Uterus (tissue), 4 donors: ENCODE measurements around the gene PTPRZ1. TPM values are rescaled to one million over a fixed set of nuclear protein-coding genes. Genes with fewer than 3 reads are reported as not detected.

Experiments used
- DNase-seq, 2 donors: peaks; one replicate each; pipeline ENCODE4 v3.0.0-alpha.2; 2019 to 2020
- H3K27ac ChIP-seq, 2 donors: fragments of 200-600 bp; sonication (generic); 1 replicate in 1 of 2; 2 replicates in 1 of 2; pipeline ENCODE4 v1.5.1; 2016 to 2018
- H3K27me3 ChIP-seq, 2 donors: fragments of 200-600 bp; sonication (generic); one replicate each; pipeline ENCODE4 v1.5.1; 2018 to 2019; ENCODE audit warnings: control low read depth in 1 of 2
- H3K36me3 ChIP-seq, 2 donors: fragments of 200-600 bp; sonication (generic); one replicate each; pipeline ENCODE4 v1.5.1; 2019; ENCODE audit warnings: control low read depth in 1 of 2
- H3K4me1 ChIP-seq, 2 donors: fragments of 200-600 bp; sonication (generic); one replicate each; pipeline ENCODE4 v1.5.1; 2018 to 2019; ENCODE audit warnings: control low read depth in 1 of 2
- H3K4me3 ChIP-seq, 2 donors: fragments of 200-600 bp; sonication (generic); 1 replicate in 1 of 2; 2 replicates in 1 of 2; pipeline ENCODE4 v1.5.1; 2018 to 2019; ENCODE audit warnings: mild to moderate bottlenecking in 1 of 2
- H3K9me3 ChIP-seq, 2 donors: fragments of 200-600 bp; sonication (generic); one replicate each; pipeline ENCODE4 v1.5.1; 2019; ENCODE audit warnings: control low read depth in 1 of 2
- CTCF ChIP-seq, 4 experiments: fragments of 200-600 bp in 2 of 4; fragments of 450-650 bp in 2 of 4; sonication (generic) in 2 of 4; IDR thresholded peaks; one replicate each; pipeline ENCODE4 v1.5.1; 2016 to 2019; ENCODE audit warnings: antibody characterized with exemption in 4 of 4, mild to moderate bottlenecking in 2 of 4, moderate library complexity in 1 of 4
- POLR2A ChIP-seq, 2 donors: fragments of 450-650 bp; IDR thresholded peaks; one replicate each; pipeline ENCODE4 v1.6.1; 2016; ENCODE audit warnings: antibody characterized with exemption in 2 of 2, mild to moderate bottlenecking in 1 of 2, moderate library complexity in 1 of 2
- intact Hi-C: fragments of 100-400 bp; cut with DNase I; formaldehyde crosslinking; loops from one replicate; pipeline ENCODE4 v1.15.1; 2023; ENCODE audit warnings: low total_unique reads
- total RNA-seq, 4 donors: library from RNA; depleted of rRNA in 3 of 4; stranded (reverse); fragments of >200 nt in 3 of 4; gene quantifications; one replicate each; pipeline versions ENCODE4 v1.1.0 to v1.2.4, GENCODE V29; 2014 to 2023
- donor health status: DM: yes; HTN: yes; CAD: no.

The PTPRZ1 gene
- total RNA-seq = 1 to 10 TPM in 1 of 4 donors, under 1 TPM in 1, not detected in 2; 0.76 to 9.1 TPM

- Histone ChIP-seq H3K36me3 (no peaks in the 10 kb centered on the region), H3K27me3 (peaks cover 0 to 5% of the 10 kb centered on the region in 2 donors), H3K4me1 (no peaks in the 10 kb centered on the region), H3K27ac (no peak within 1 kb of the TSS), H3K4me3 (peak within 1 kb of the TSS; percentile 23 to 40), H3K9me3 (no peaks in the 10 kb centered on the region)
- intact Hi-C loops = no loop called here
- TF ChIP-seq POLR2A (IDR thresholded peaks at IDR 0.05) (no peak), CTCF (IDR thresholded peaks at IDR 0.05) (no peak)
- DNase-seq = no peak
Observed at GRCh38 chr7:121872831-121873288, at the start of gene PTPRZ1. Gene PTPRZ1, plus strand, starts transcription at chr7:121873161. Its CDS starts 339 bp downstream, at chr7:121873500.

GRCh38 chr7:121824276-121824675, 48.7 kb upstream of the PTPRZ1 start:
- no peak overlapping the region for H3K27ac ChIP-seq

GRCh38 chr7:121831351-121831750, 41.6 kb upstream of the PTPRZ1 start:
- no peak overlapping the region for H3K27ac ChIP-seq

More at GRCh38 chr7:121824276-121824675, 48.7 kb upstream of the PTPRZ1 start:
- H3K4me1 ChIP-seq = no peaks in the 10 kb centered on the region
- DNase-seq = no peak
- no peaks in the 10 kb centered on the region for H3K9me3 ChIP-seq
- H3K36me3 ChIP-seq = no peaks in the 10 kb centered on the region
- no peak overlapping the region for H3K4me3 ChIP-seq
- intact Hi-C loops = no loop called here
- TF ChIP-seq POLR2A (IDR thresholded peaks at IDR 0.05) (no peak), CTCF (IDR thresholded peaks at IDR 0.05) (no peak)
- H3K27me3 ChIP-seq = no peaks in the 10 kb centered on the region

GRCh38 chr7:121831801-121832200, 41.2 kb upstream of the PTPRZ1 start:
- H3K4me1 ChIP-seq = no peaks in the 10 kb centered on the region
- TF ChIP-seq CTCF (IDR thresholded peaks at IDR 0.05) (no peak), POLR2A (IDR thresholded peaks at IDR 0.05) (no peak)
- H3K9me3 ChIP-seq = no peaks in the 10 kb centered on the region
- no peak overlapping the region for H3K27ac ChIP-seq
- intact Hi-C loops = no loop called here
- no peaks in the 10 kb centered on the region for H3K36me3 ChIP-seq
- H3K27me3 ChIP-seq = no peaks in the 10 kb centered on the region
- H3K4me3 ChIP-seq = no peak overlapping the region
- DNase-seq = no peak

More at GRCh38 chr7:121831351-121831750, 41.6 kb upstream of the PTPRZ1 start:
- DNase-seq = no peak
- H3K4me1 ChIP-seq = no peaks in the 10 kb centered on the region
- intact Hi-C loops = no loop called here
- no peak overlapping the region for H3K4me3 ChIP-seq
- H3K36me3 ChIP-seq = no peaks in the 10 kb centered on the region
- TF ChIP-seq POLR2A (IDR thresholded peaks at IDR 0.05) = no peak
- TF ChIP-seq CTCF (IDR thresholded peaks at IDR 0.05) = no peak
- no peaks in the 10 kb centered on the region for H3K9me3 ChIP-seq
- H3K27me3 ChIP-seq = no peaks in the 10 kb centered on the region

GRCh38 chr7:121832347-121832746, 40.6 kb upstream of the PTPRZ1 start:
- H3K4me1 ChIP-seq = no peaks in the 10 kb centered on the region

More at GRCh38 chr7:121832347-121832746, 40.6 kb upstream of the PTPRZ1 start:
- Histone ChIP-seq H3K4me3 (no peak overlapping the region), H3K27me3 (no peaks in the 10 kb centered on the region), H3K27ac (no peak overlapping the region), H3K9me3 (no peaks in the 10 kb centered on the region), H3K36me3 (no peaks in the 10 kb centered on the region)
- TF ChIP-seq POLR2A (IDR thresholded peaks at IDR 0.05) = no peak
- TF ChIP-seq CTCF (IDR thresholded peaks at IDR 0.05) = no peak
- intact Hi-C loops = no loop called here
- DNase-seq = no peak
